ENCODE results near the gene NKTR.

Gene NKTR

DNA sequence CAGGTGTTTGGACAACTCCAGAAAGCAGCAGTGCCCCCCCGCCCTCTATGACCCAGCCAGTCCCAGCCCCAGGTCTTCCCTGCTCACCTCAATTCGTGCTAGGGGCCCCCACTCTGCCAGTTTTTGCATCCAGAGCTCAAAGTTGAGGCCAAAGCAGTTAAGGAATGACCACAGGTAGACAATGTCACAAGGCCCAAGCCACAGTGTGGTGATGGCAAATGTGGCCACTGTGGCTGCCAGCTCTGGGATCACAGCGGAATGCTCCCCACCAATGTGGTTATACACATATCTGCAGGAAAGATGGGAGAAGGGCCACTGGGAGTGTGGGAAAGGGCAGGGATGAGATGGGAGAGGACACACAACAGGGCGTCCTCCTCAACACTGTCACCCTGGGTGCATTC lies 93.0 kb downstream of the NKTR start:
- TF ChIP-seq, protein P1, sequence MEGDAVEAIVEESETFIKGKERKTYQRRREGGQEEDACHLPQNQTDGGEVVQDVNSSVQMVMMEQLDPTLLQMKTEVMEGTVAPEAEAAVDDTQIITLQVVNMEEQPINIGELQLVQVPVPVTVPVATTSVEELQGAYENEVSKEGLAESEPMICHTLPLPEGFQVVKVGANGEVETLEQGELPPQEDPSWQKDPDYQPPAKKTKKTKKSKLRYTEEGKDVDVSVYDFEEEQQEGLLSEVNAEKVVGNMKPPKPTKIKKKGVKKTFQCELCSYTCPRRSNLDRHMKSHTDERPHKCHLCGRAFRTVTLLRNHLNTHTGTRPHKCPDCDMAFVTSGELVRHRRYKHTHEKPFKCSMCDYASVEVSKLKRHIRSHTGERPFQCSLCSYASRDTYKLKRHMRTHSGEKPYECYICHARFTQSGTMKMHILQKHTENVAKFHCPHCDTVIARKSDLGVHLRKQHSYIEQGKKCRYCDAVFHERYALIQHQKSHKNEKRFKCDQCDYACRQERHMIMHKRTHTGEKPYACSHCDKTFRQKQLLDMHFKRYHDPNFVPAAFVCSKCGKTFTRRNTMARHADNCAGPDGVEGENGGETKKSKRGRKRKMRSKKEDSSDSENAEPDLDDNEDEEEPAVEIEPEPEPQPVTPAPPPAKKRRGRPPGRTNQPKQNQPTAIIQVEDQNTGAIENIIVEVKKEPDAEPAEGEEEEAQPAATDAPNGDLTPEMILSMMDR (IDR thresholded peaks at IDR 0.05) = no peak

DNA sequence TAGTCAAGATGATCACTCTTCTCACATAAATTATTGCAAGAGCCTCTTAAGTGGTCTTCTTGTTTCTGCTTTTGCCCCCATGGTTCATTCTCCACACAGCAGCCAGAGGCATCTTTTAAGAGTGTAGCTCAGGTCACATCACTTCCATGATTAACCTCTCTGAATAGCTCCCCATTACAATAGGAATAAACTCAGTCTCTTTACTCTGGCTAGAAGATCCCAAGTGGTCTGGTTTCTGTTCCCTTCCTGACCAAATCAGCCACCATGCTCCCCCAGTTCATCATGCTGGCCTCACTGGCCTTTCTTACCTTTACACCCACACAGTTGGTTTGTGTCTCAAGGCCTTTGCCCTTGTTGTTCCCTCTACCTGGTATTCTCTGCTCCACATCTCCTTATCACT lies 93.9 kb downstream of the NKTR start:
- TF ChIP-seq, protein P1 (IDR thresholded peaks at IDR 0.05) = no peak

DNA sequence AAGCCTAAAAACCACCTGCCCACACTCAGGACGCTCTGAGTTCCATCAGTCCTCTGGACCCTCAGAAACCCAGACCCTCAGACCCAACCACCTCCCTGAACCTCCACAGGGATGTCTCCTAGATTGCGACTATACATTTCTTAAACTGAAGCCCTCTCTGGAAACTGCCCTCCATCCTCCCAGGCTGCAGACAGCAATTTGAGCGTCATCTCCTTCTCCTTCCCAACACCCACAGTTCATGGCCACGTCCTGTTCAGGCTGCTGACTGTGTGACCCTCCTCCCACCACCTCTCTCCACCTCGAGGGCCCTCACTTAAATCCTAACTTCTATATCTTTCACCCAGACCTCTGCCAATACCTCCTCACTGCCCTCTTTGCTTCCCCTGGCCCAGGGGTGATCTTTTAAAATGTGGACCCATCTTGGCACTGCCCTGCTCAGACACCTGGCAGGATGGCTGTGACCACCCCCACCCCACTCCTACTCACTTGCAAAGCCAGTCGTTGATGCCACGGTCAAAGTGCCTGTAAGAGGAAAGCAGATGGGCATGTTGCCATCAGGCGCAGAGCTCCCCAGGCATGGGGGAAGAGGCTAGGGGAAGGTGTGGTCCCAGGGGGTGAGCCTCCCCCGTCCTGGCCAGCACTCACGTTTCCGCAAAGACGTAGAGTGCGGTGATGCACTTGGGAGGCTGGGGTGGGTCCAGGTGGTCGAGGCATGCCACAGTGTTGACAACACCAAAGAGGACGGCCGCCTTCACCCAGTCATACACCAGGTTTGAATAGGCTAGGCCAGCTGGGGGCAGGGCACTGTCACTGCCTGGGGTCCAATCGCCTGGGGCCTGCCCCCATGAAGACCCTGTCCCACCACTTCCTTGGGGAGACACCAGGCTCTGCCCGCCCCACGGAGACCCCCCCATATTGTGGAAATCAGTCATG lies 96.1 kb downstream of the NKTR start:
- TF ChIP-seq, protein P1 (IDR thresholded peaks at IDR 0.05) = no peak

DNA sequence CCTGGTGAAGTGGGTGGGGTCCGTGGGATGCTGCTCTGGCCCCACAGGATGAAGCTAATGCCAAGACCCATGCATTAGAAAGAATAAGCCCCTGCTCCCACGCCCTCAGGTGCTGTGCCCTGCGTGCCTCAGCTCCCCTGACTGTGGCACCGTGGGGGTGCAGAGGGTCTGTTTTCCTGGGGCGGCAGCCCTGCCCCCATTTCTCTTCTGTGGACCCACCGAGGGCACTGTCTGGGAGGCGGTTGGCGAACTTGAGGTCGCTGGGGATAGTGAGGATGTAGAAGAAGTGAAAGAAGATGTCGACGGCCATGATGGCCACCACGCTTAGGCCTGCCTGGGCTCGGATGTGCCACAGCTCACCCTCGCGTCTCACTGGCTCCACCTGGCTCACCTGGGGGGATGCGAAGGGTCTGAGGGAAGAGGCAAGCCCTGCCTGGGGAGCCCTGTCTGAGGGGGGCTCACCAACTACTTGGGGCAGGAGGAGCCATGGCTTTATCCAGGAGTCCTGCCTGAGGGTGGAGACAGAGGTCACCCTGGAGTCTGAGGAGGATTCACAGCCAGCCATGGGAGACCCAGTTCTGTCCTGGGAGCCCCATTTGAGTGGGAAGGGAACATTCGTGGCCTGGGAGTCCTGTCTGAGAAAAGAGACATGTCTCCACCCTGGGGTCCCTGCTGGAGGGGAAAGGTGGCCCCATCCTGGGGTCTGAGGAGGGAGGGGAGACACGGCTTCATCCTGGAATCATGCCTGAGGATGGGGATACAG lies 97.0 kb downstream of the NKTR start:
- TF ChIP-seq, protein P1 (IDR thresholded peaks at IDR 0.05) = no peak
